Smooth muscle cell (in vitro differentiated cells): Measurements from ENCODE around the gene COL5A2. TPM values are rescaled to one million over a fixed set of nuclear protein-coding genes. Genes with fewer than 3 reads are reported as not detected.

ENCODE experiments used
- DNase-seq: peaks from one replicate; lab custom pipeline; 2025; ENCODE audit not compliant: unreplicated experiment; lab: John Stamatoyannopoulos, UW
- H2AFZ ChIP-seq: fragments of 200-600 bp; sonication (generic); 2 replicates; pipeline ENCODE4 v1.6.0; 2016; ENCODE audit warnings: antibody characterized with exemption, low read depth, mild to moderate bottlenecking
- H3F3A ChIP-seq: fragments of 200-600 bp; sonication (generic); 2 replicates; pipeline ENCODE4 v1.6.0; 2017; ENCODE audit warnings: antibody characterized with exemption, low read depth
- H3K27ac ChIP-seq: fragments of 200-600 bp; sonication (generic); 2 replicates; pipeline ENCODE4 v1.5.1; 2016; ENCODE audit warnings: low read depth, mild to moderate bottlenecking
- H3K27me3 ChIP-seq: fragments of 200-600 bp; sonication (generic); 2 replicates; pipeline ENCODE4 v1.6.1; 2016; ENCODE audit warnings: low read depth, mild to moderate bottlenecking
- H3K36me3 ChIP-seq: fragments of 200-600 bp; sonication (generic); 2 replicates; pipeline ENCODE4 v1.5.1; 2016; ENCODE audit warnings: low read depth
- H3K4me1 ChIP-seq: fragments of 200-600 bp; sonication (generic); 2 replicates; pipeline ENCODE4 v1.5.1; 2016; ENCODE audit warnings: low read depth
- H3K4me2 ChIP-seq: fragments of 200-600 bp; sonication (generic); 2 replicates; pipeline ENCODE4 v1.6.0; 2016; ENCODE audit warnings: mild to moderate bottlenecking
- H3K4me3 ChIP-seq: fragments of 200-600 bp; sonication (generic); 2 replicates; pipeline ENCODE4 v1.5.1; 2016; ENCODE audit warnings: mild to moderate bottlenecking
- H3K79me2 ChIP-seq: fragments of 200-600 bp; sonication (generic); 2 replicates; pipeline ENCODE4 v1.6.0; 2016; ENCODE audit warnings: low read depth, mild to moderate bottlenecking
- H3K9ac ChIP-seq: fragments of 200-600 bp; sonication (generic); 2 replicates; pipeline ENCODE4 v1.6.0; 2016; ENCODE audit warnings: low read depth
- H3K9me3 ChIP-seq: fragments of 200-600 bp; sonication (generic); replicated peaks from 2 replicates; pipeline ENCODE4 v1.5.1; 2016; ENCODE audit warnings: low read depth
- H4K20me1 ChIP-seq: fragments of 200-600 bp; sonication (generic); 2 replicates; pipeline ENCODE4 v1.6.0; 2016; ENCODE audit warnings: low read depth
- CTCF ChIP-seq: fragments of 200-600 bp; sonication (generic); IDR thresholded peaks from 2 replicates; pipeline ENCODE4 v1.5.1; 2017; ENCODE audit warnings: borderline replicate concordance, mild to moderate bottlenecking, antibody characterized with exemption; ENCODE audit not compliant: insufficient read depth, poor library complexity, severe bottlenecking
- WGBS: methylation state at CpG from one replicate; pipeline ENCODE4 v1.1.7; 2016; ENCODE audit warnings: low lambda C conversion rate; 5-methylcytosine and 5-hydroxymethylcytosine counted together
- polyA plus RNA-seq: library from polyadenylated mRNA; unstranded; fragments of >200 nt; fragmentation: Nextera tagmentation; extraction: Ambion mirVana; gene quantifications from 2 replicates; pipeline ENCODE4 v1.2.1, GENCODE V29; 2016
- total RNA-seq: library from RNA; depleted of rRNA; stranded (reverse); fragments of >200 nt; gene quantifications from 2 replicates; pipeline ENCODE4 v1.2.3, GENCODE V29; 2014

The COL5A2 gene
- total and polyA plus RNA-seq, 2 experiments from 2014 or later = 364 to 697 TPM

GRCh38 chr2:189150033-189150432, 29.5 kb downstream of the COL5A2 start:
- Histone ChIP-seq H3F3A (peaks cover 13% of the 10 kb centered on the region), H3K79me2 (peaks cover 100% of the 10 kb centered on the region), H2AFZ (no peak overlapping the region), H3K4me1 (peaks cover 20% of the 10 kb centered on the region), H3K9ac (peak overlapping the region; percentile 68), H3K27me3 (no peaks in the 10 kb centered on the region), H3K27ac (peak overlapping the region; percentile 97), H3K9me3 (no peaks in the 10 kb centered on the region), H3K36me3 (no peaks in the 10 kb centered on the region), H4K20me1 (peaks cover 85% of the 10 kb centered on the region), H3K4me2 (peak overlapping the region; percentile 72), H3K4me3 (no peak overlapping the region)
- DNase-seq = no peak
- WGBS = 0% methylated on average over 2 of the region's 2 CpGs
- TF ChIP-seq CTCF = no peak

DNA sequence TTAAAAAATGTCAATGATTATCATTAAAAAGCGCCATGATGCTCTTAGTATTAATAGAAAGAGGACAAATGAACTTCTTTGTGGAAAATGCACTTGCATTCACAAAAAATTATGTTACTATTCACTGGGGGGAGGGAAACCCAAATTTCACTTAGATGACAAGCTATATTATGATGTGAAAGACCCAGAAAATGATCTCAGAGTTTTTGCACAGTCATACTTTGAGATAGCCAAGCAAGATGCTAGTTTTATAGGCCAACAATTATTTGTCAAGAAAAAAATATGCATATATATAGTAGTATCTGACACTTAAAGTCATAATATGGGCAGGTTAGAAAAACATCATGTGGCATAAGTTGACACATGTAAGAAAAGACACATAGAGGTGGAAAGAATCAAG, 31.6 kb downstream of the COL5A2 start:
- WGBS = 100% methylated on average over 1 of the region's 1 CpG
- no peak for TF ChIP-seq CTCF
- Histone ChIP-seq H3K9ac (no peak overlapping the region), H3K79me2 (peaks cover 100% of the 10 kb centered on the region), H3K4me2 (peak overlapping the region; percentile 8), H3K9me3 (no peaks in the 10 kb centered on the region), H2AFZ (no peak overlapping the region), H3K36me3 (no peaks in the 10 kb centered on the region), H3K4me1 (peaks cover 24% of the 10 kb centered on the region), H3F3A (peaks cover 13% of the 10 kb centered on the region), H3K27me3 (no peaks in the 10 kb centered on the region), H3K27ac (peak overlapping the region; percentile 46), H3K4me3 (no peak overlapping the region), H4K20me1 (peaks cover 72% of the 10 kb centered on the region)
- no peak for DNase-seq

- H4K20me1 ChIP-seq = peaks cover 72% of the 10 kb centered on the region
- H3K9ac ChIP-seq = no peak overlapping the region
- H3K4me2 ChIP-seq = peak overlapping the region; percentile 8
- H3K4me3 ChIP-seq = no peak overlapping the region
- peak overlapping the region; percentile 46 for H3K27ac ChIP-seq
- peaks cover 13% of the 10 kb centered on the region for H3F3A ChIP-seq
- WGBS = 79% methylated on average over 2 of the region's 2 CpGs
- H3K4me1 ChIP-seq = peaks cover 24% of the 10 kb centered on the region
- H3K79me2 ChIP-seq = peaks cover 100% of the 10 kb centered on the region
- H3K9me3 ChIP-seq = no peaks in the 10 kb centered on the region
- H3K36me3 ChIP-seq = no peaks in the 10 kb centered on the region
- H3K27me3 ChIP-seq = no peaks in the 10 kb centered on the region
- H2AFZ ChIP-seq = no peak overlapping the region
- DNase-seq = no peak
- TF ChIP-seq CTCF = no peak
These were observed 32.2 kb downstream of the COL5A2 start for GRCh38 chr2:189147361-189147760.

DNA sequence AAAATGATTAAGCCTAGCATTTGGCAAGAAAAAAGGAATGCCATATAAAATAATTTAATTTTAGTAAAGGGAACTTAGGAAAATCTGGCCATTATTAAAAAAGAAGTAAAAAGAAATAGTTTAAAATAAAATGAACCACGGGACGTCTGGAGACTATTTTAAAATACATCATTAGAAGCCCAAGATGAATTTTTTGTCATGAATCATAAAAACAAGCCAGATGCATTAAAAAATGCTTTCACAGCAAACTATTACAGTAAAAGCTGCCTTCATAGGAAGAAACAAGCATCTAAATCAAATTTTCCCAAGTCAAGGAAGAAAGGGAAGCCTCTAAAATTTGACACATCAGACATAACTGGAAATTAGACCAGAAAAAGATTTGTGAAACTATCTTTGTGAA, 33.0 kb downstream of the COL5A2 start:
- 36% methylated on average over 2 of the region's 2 CpGs for WGBS
- peaks cover 100% of the 10 kb centered on the region for H3K79me2 ChIP-seq
- peaks cover 22% of the 10 kb centered on the region for H3K4me1 ChIP-seq

More for the DNA sequence above, 33.0 kb downstream of the COL5A2 start:
- H3K9ac ChIP-seq = no peak overlapping the region
- no peaks in the 10 kb centered on the region for H3K9me3 ChIP-seq
- TF ChIP-seq CTCF = no peak
- peak overlapping the region; percentile 8 for H3K4me2 ChIP-seq
- no peak for DNase-seq
- no peaks in the 10 kb centered on the region for H3K27me3 ChIP-seq
- H3F3A ChIP-seq = peaks cover 13% of the 10 kb centered on the region
- H3K4me3 ChIP-seq = no peak overlapping the region
- H3K36me3 ChIP-seq = no peaks in the 10 kb centered on the region
- H3K27ac ChIP-seq = peak overlapping the region; percentile 46
- H4K20me1 ChIP-seq = peaks cover 72% of the 10 kb centered on the region
- no peak overlapping the region for H2AFZ ChIP-seq
